Fibroblast of pulmonary artery (primary cell): ENCODE measurements around the gene PGS1.

Source experiments
- DNase-seq: peaks from one replicate; pipeline ENCODE4 v3.0.0-alpha.2; 2010; ENCODE audit warnings: low read depth
- H3K4me3 ChIP-seq: replicated peaks from 2 replicates; pipeline ENCODE4 v1.5.1; 2011; ENCODE audit warnings: low read depth, mild to moderate bottlenecking, control low read depth, low read length, moderate library complexity
- CTCF ChIP-seq: IDR thresholded peaks from 2 replicates; pipeline ENCODE4 v1.5.1; 2011; ENCODE audit warnings: mild to moderate bottlenecking, control low read depth, low read length, inconsistent platforms; ENCODE audit errors: missing control alignments

Gene PGS1

GRCh38 chr17:78348055-78348770, 30.2 kb upstream of the PGS1 start:
- DNase-seq, result no peak
- TF ChIP-seq CTCF, result no peak
- no peak overlapping the region for H3K4me3 ChIP-seq

GRCh38 chr17:78349891-78350642, 28.4 kb upstream of the PGS1 start:
- TF ChIP-seq CTCF, result no peak
- no peak overlapping the region for H3K4me3 ChIP-seq
- DNase-seq, result no peak

- TF ChIP-seq CTCF, result peak; percentile 31
- H3K4me3 ChIP-seq, result no peak overlapping the region
- DNase-seq, result peak; percentile 100
These were observed 26.9 kb upstream of the PGS1 start for GRCh38 chr17:78351449-78352006.

GRCh38 chr17:78353834-78354233, 24.6 kb upstream of the PGS1 start:
- no peak for TF ChIP-seq CTCF
- no peak for DNase-seq

GRCh38 chr17:78355045-78355641, 23.3 kb upstream of the PGS1 start:
- DNase-seq, result no peak
- no peak for TF ChIP-seq CTCF
- no peak overlapping the region for H3K4me3 ChIP-seq

More at GRCh38 chr17:78353834-78354233, 24.6 kb upstream of the PGS1 start:
- H3K4me3 ChIP-seq, result peak overlapping the region; percentile 37

- H3K4me3 ChIP-seq, result no peak overlapping the region
- no peak for TF ChIP-seq CTCF
- peak; percentile 42 for DNase-seq
These were observed 22.7 kb upstream of the PGS1 start for GRCh38 chr17:78355701-78356100.
